OCI-LY1 (cell line): ENCODE data around the gene GNAI2.

ENCODE experiments used
- CTCF ChIP-seq: fragments of 200-600 bp; sonication (generic), shearing (Covaris generic); IDR thresholded peaks from 2 replicates; pipeline ENCODE4 v1.5.1; 2017; ENCODE audit warnings: mild to moderate bottlenecking, antibody characterized with exemption, low read length, moderate library complexity, mixed read lengths
- EZH2 ChIP-seq: fragments of 200-600 bp; sonication (generic), shearing (Covaris generic); IDR thresholded peaks from 2 replicates; pipeline ENCODE4 v1.8.0; 2017; ENCODE audit warnings: borderline replicate concordance, mixed run types, mild to moderate bottlenecking, antibody characterized with exemption, low read length, moderate library complexity, mixed read lengths

- TF ChIP-seq CTCF = peak; percentile 4; the same call in 1 of the 2 replicates
- TF ChIP-seq EZH2 = no peak
These were observed 10.5 kb downstream of the GNAI2 start for GRCh38 chr3:50246517-50246954.
